CD4-positive, alpha-beta T cell (primary cell): ENCODE measurements around the gene HK3. TPM values are rescaled to one million over a fixed set of nuclear protein-coding genes. Genes with fewer than 3 reads are reported as not detected.

Experiments used
- ATAC-seq: fragments of 200-7000 bp; cut with Tn5 transposase; one replicate; pipeline ENCODE4 v1.10.0; 2022; ENCODE audit warnings: mild to moderate bottlenecking; ENCODE audit not compliant: poor library complexity
- CTCF ChIA-PET: fragments of 350-600 bp; sonication (Branson Sonifier 250); formaldehyde crosslinking; loops from one replicate; lab custom pipeline; 2021; ENCODE audit warnings: antibody characterized with exemption, inconsistent platforms; lab: Charles Lee
- POLR2A ChIA-PET: fragments of 350-600 bp; sonication (Branson Sonifier 250); formaldehyde crosslinking; loops from one replicate; lab custom pipeline; 2021; ENCODE audit warnings: antibody characterized with exemption, inconsistent platforms; lab: Charles Lee
- DNase-seq, 14 experiments: peaks; one replicate each; pipeline ENCODE4 v3.0.0-alpha.2; 2013 to 2020; ENCODE audit warnings: mixed read lengths in 2 of 14
- H3K27ac ChIP-seq, 2 donors: one replicate each; pipeline versions ENCODE4 v1.5.1 to v1.7.0; 2013; ENCODE audit warnings: low read length in 2 of 2, low read depth in 1 of 2, mild to moderate bottlenecking in 1 of 2
- H3K27me3 ChIP-seq, 2 experiments: 1 replicate in 1 of 2; 2 replicates in 1 of 2; pipeline versions ENCODE4 v1.6.1 to v1.7.0; 2013; ENCODE audit warnings: low read length in 2 of 2, control low read depth in 1 of 2, mild to moderate bottlenecking in 1 of 2, moderate library complexity in 1 of 2; ENCODE audit not compliant: insufficient read depth in 2 of 2, control insufficient read depth in 1 of 2
- H3K36me3 ChIP-seq: one replicate; pipeline ENCODE4 v1.6.1; 2013; ENCODE audit warnings: low read length, control low read depth; ENCODE audit not compliant: insufficient read depth
- H3K4me1 ChIP-seq: one replicate; pipeline ENCODE4 v1.6.1; 2013; ENCODE audit warnings: low read length, control low read depth; ENCODE audit not compliant: insufficient read depth
- H3K4me3 ChIP-seq: one replicate; pipeline ENCODE4 v1.5.1; 2013; ENCODE audit warnings: mild to moderate bottlenecking, low read length, moderate library complexity
- H3K9me3 ChIP-seq, 2 experiments: 1 replicate in 1 of 2; 2 replicates in 1 of 2; pipeline versions ENCODE4 v1.6.1 to v1.7.0; 2013; ENCODE audit warnings: low read length in 2 of 2, mild to moderate bottlenecking in 2 of 2, control low read depth in 1 of 2, moderate library complexity in 1 of 2; ENCODE audit not compliant: control insufficient read depth in 1 of 2, insufficient read depth in 1 of 2
- H3K27ac Mint-ChIP-seq: one replicate; pipeline ENCODE4 v1.8.0; 2020; ENCODE audit warnings: mixed read lengths
- H3K27me3 Mint-ChIP-seq: one replicate; pipeline ENCODE4 v1.8.0; 2021; ENCODE audit warnings: mixed read lengths
- H3K36me3 Mint-ChIP-seq: one replicate; pipeline ENCODE4 v1.8.0; 2021; ENCODE audit warnings: low read depth, mixed read lengths
- H3K4me1 Mint-ChIP-seq: one replicate; pipeline ENCODE4 v1.8.0; 2021; ENCODE audit warnings: low read depth, mixed read lengths
- H3K4me3 Mint-ChIP-seq: one replicate; pipeline ENCODE4 v1.8.0; 2020; ENCODE audit warnings: mild to moderate bottlenecking, mixed read lengths
- H3K9me3 Mint-ChIP-seq: one replicate; pipeline ENCODE4 v1.8.0; 2020; ENCODE audit warnings: mixed read lengths
- CTCF ChIP-seq: fragments of 200-600 bp; IDR thresholded peaks from one replicate; pipeline ENCODE4 v1.8.0; 2022; ENCODE audit warnings: antibody characterized with exemption, mild to moderate bottlenecking
- intact Hi-C, 2 experiments: fragments of 100-400 bp; cut with DNase I in 1 of 2; cut with micrococcal nuclease in 1 of 2; formaldehyde crosslinking; loops; one replicate each; pipeline versions ENCODE4 v1.15.1 to v1.9.0; 2023 to 2025; cut with DNase I, micrococcal nuclease
- total RNA-seq, 174 experiments: library from RNA in 2 of 174; stranded (reverse) in 2 of 174; gene quantifications; one replicate each; pipeline ENCODE4 v1.2.3 and lab custom pipeline; 2021 to 2026

The HK3 gene
- total RNA-seq, 2 experiments from 2014 or later: 0.74 to 1.2 TPM

- Mint-ChIP-seq H3K9me3 (no peaks in the 10 kb centered on the region), H3K36me3 (peaks cover 68% of the 10 kb centered on the region), H3K27me3 (no peaks in the 10 kb centered on the region), H3K4me1 (peaks cover 10% of the 10 kb centered on the region), H3K27ac (no peak overlapping the region), H3K4me3 (no peak overlapping the region)
- peaks cover 23% of the 10 kb centered on the region for H3K36me3 ChIP-seq
- H3K4me3 ChIP-seq: no peak overlapping the region
- H3K4me1 ChIP-seq: no peaks in the 10 kb centered on the region
- POLR2A ChIA-PET: no interaction called here
- DNase-seq (no peak), ATAC-seq (no peak)
- H3K27ac ChIP-seq: no peak overlapping the region
- TF ChIP-seq CTCF: no peak
- H3K27me3 ChIP-seq: no peaks in the 10 kb centered on the region
- intact Hi-C loops: no loop called here
- CTCF ChIA-PET: no interaction called here
- H3K9me3 ChIP-seq: no peaks in the 10 kb centered on the region
Observed at GRCh38 chr5:176921714-176922113, 22.6 kb upstream of the HK3 start.

- Mint-ChIP-seq H3K27me3 (no peaks in the 10 kb centered on the region), H3K9me3 (no peaks in the 10 kb centered on the region), H3K4me1 (peaks cover 13% of the 10 kb centered on the region), H3K36me3 (peaks cover 67% of the 10 kb centered on the region), H3K27ac (no peak overlapping the region), H3K4me3 (no peak overlapping the region)
- no peak overlapping the region for H3K27ac ChIP-seq
- ATAC-seq (no peak), DNase-seq (no peak)
- no peaks in the 10 kb centered on the region for H3K4me1 ChIP-seq
- H3K9me3 ChIP-seq: no peaks in the 10 kb centered on the region
- POLR2A ChIA-PET: no interaction called here
- CTCF ChIA-PET: no interaction called here
- no peak for TF ChIP-seq CTCF
- H3K27me3 ChIP-seq: no peaks in the 10 kb centered on the region
- intact Hi-C loops: no loop called here
- no peak overlapping the region for H3K4me3 ChIP-seq
- peaks cover 35% of the 10 kb centered on the region for H3K36me3 ChIP-seq
Observed at GRCh38 chr5:176918613-176919012, 19.5 kb upstream of the HK3 start.

- H3K4me1 Mint-ChIP-seq: peaks cover 13% of the 10 kb centered on the region
- CTCF ChIA-PET: no interaction called here
- Histone ChIP-seq H3K4me1 (no peaks in the 10 kb centered on the region), H3K4me3 (no peak overlapping the region), H3K9me3 (no peaks in the 10 kb centered on the region), H3K27me3 (no peaks in the 10 kb centered on the region), H3K36me3 (peaks cover 22% of the 10 kb centered on the region), H3K27ac (no peak overlapping the region)
- no peaks in the 10 kb centered on the region for H3K27me3 Mint-ChIP-seq
- POLR2A ChIA-PET: no interaction called here
- peak overlapping the region; percentile 3 for H3K27ac Mint-ChIP-seq
- intact Hi-C loops: no loop called here
- H3K36me3 Mint-ChIP-seq: peaks cover 76% of the 10 kb centered on the region
- TF ChIP-seq CTCF: no peak
- ATAC-seq: no peak
- no peak for DNase-seq
- H3K4me3 Mint-ChIP-seq: no peak overlapping the region
- no peaks in the 10 kb centered on the region for H3K9me3 Mint-ChIP-seq
Observed at GRCh38 chr5:176916337-176916736, 17.2 kb upstream of the HK3 start.
